ENCODE results near the gene REEP5. TPM values are rescaled to one million over a fixed set of nuclear protein-coding genes. Genes with fewer than 3 reads are reported as not detected.

Gene REEP5
- total and polyA plus RNA-seq, 9 of the 15 experiments (the other 6 are each of a cell fraction or from before 2014, with no cell fraction given) = 14.7 to 102 (median 36.0) TPM

- TF ChIP-seq GTF3C2 (IDR thresholded peaks at IDR 0.05; ENCODE audit: borderline replicate concordance, extremely low read depth, insufficient read length) = no peak
- no peak for TF ChIP-seq ZNF263 (CRISPR knock-in tag; IDR thresholded peaks at IDR 0.05; ENCODE audit: borderline replicate concordance)
- TF ChIP-seq ELK1 (CRISPR knock-in tag; IDR thresholded peaks at IDR 0.05) = no peak
Measured at GRCh38 chr5:112914584-112914983, 7.4 kb downstream of the REEP5 start (continued).

GRCh38 chr5:112910529-112910928 is 11.5 kb downstream of the REEP5 start:
- no peak overlapping the region for H3K9ac ChIP-seq (ENCODE audit: insufficient read depth in 1 of 2, low read depth in 2 of 2, low read length in 2 of 2)
- no peaks in the 10 kb centered on the region for H3K9me1 ChIP-seq (ENCODE audit: control insufficient read depth, insufficient read depth, low read length)
- TF ChIP-seq MCM5 (IDR thresholded peaks at IDR 0.05; ENCODE audit: low read depth) (no peak), RFX1 (IDR thresholded peaks at IDR 0.05) (0 out of 2 replicates have a peak, but pooled peaks have one; percentile 19)
- in situ Hi-C loops (cut with MboI) = no loop called here
- ChIA-PET POLR2A (interaction anchor here (0.8 kb wide), 1 partner anchor 13 kb away, joined by 4 read pairs; no protein-coding TSS in a partner anchor), CTCF (ENCODE audit: low intra/inter-chr PET ratio) (no interaction called here)
- peaks cover 0 to 9% of the 10 kb centered on the region in 2 experiments; a peak in 2 of 5 replicates for H3K4me1 ChIP-seq (replicated peaks in 1 of 2; ENCODE audit: control insufficient read depth in 2 of 2, insufficient read depth in 2 of 2, low read length in 2 of 2)
- H3K27me3 ChIP-seq (ENCODE audit: control insufficient read depth in 2 of 2, insufficient read depth in 2 of 2, low read length in 2 of 2) = no peaks in the 10 kb centered on the region
- H3K4me3 ChIP-seq = no peak overlapping the region
- no TSS peak for BruUV-seq (replicated peaks)
- no peak for ATAC-seq
- H3K4me2 ChIP-seq (ENCODE audit: insufficient read depth, low read length) = no peak overlapping the region
- no peak for DNase-seq (ENCODE audit: extremely low read depth in 1 of 4, low spot score in 3 of 4)
- no peak for FAIRE-seq
- intact Hi-C loops (cut with micrococcal nuclease) = no loop called here
- no peaks in the 10 kb centered on the region for H3K9me3 ChIP-seq (replicated peaks; ENCODE audit: control insufficient read depth, insufficient read depth, low read depth, low read length)
- no peak overlapping the region for H3K27ac ChIP-seq (ENCODE audit: extremely low read depth, low read depth, low read length)
- peaks cover 32% of the 10 kb centered on the region for H3K36me3 ChIP-seq (ENCODE audit: control insufficient read depth, insufficient read depth, low read length)
- H2AFZ ChIP-seq (ENCODE audit: low read depth, low read length) = no peak overlapping the region
- no peaks in the 10 kb centered on the region; the same call in 2 of the 3 replicates for H3K79me2 ChIP-seq (ENCODE audit: control insufficient read depth, insufficient read depth, low read length)
- no peaks in the 10 kb centered on the region for H4K20me1 ChIP-seq (replicated peaks; ENCODE audit: control insufficient read depth, insufficient read depth, low read length)
- WGBS (ENCODE audit: insufficient coverage, low coverage, missing lambda C conversion rate) = 82% methylated on average over 1 of the region's 1 CpG
